ENCODE results near the gene TSHZ3. TPM values are rescaled to one million over a fixed set of nuclear protein-coding genes. Genes with fewer than 3 reads are reported as not detected.

The TSHZ3 gene
- total RNA-seq, 1 experiment from 2014 or later = 0.05 TPM

- CTCF ChIA-PET = no interaction called here
- Histone ChIP-seq H3K79me2 (ENCODE audit: insufficient read depth, low read length) (no peaks in the 10 kb centered on the region), H2AFZ (ENCODE audit: low read depth, low read length, poor library complexity, severe bottlenecking) (no peak overlapping the region), H3K27ac (ENCODE audit: low read depth, low read length) (no peak overlapping the region), H3K27me3 (ENCODE audit: insufficient read depth, low read length) (no peaks in the 10 kb centered on the region), H3K36me3 (ENCODE audit: control insufficient read depth in 1 of 2, insufficient read depth in 2 of 2, low read length in 2 of 2) (no peaks in the 10 kb centered on the region), H3K9me2 (ENCODE audit: insufficient read depth) (no peaks in the 10 kb centered on the region), H3K4me1 (ENCODE audit: control insufficient read depth in 1 of 2, insufficient read depth in 2 of 2, low read length in 2 of 2) (no peaks in the 10 kb centered on the region), H3K4me2 (ENCODE audit: low read length) (no peak overlapping the region), H4K20me1 (ENCODE audit: insufficient read depth) (no peaks in the 10 kb centered on the region), H3K9me3 (ENCODE audit: control insufficient read depth in 1 of 2, insufficient read depth in 1 of 2, low read depth in 1 of 2, low read length in 2 of 2) (peaks cover 6 to 17% of the 10 kb centered on the region in 2 experiments; a peak in 2 of 4 replicates), H3K4me3 (replicated peaks in 1 of 2; ENCODE audit: low read depth in 1 of 2, low read length in 2 of 2) (no peak overlapping the region), H3K9ac (ENCODE audit: low read length) (no peak overlapping the region)
- POLR2A ChIA-PET = no interaction called here
- ATAC-seq (no peak), DNase-seq (ENCODE audit: low read depth, low spot score) (no peak)
- intact Hi-C loops (cut with micrococcal nuclease) = no loop called here
- RAD21 ChIA-PET (ENCODE audit: low non-redundant PET in 1 of 2, low total read pairs in 2 of 2, uncharacterized antibody in 2 of 2, unreplicated experiment in 2 of 2) = no interaction called here
- no TSS peak for BruUV-seq (replicated peaks)
- TF ChIP-seq EGR1 (IDR thresholded peaks at IDR 0.05; ENCODE audit: low read depth) (no peak), CTCF (IDR thresholded peaks at IDR 0.05 in 2 of 3, conservative IDR thresholded peaks at IDR 0.05 in 1 of 3; ENCODE audit: borderline replicate concordance in 1 of 3, insufficient read depth in 1 of 3, low read depth in 2 of 3, low read length in 2 of 3) (no peak), ZBTB33 (IDR thresholded peaks at IDR 0.05; ENCODE audit: extremely low read depth, insufficient replicate concordance, low read length) (no peak), POLR2A (IDR thresholded peaks at IDR 0.05; ENCODE audit: borderline replicate concordance, extremely low read depth, insufficient read depth, insufficient read length) (no peak), SP1 (IDR thresholded peaks at IDR 0.05; ENCODE audit: low read depth) (no peak), CBX3 (IDR thresholded peaks at IDR 0.05; ENCODE audit: low read depth) (no peak), MAX (IDR thresholded peaks at IDR 0.05) (no peak), REST (IDR thresholded peaks at IDR 0.05; ENCODE audit: low read depth) (no peak), YY1 (IDR thresholded peaks at IDR 0.05; ENCODE audit: extremely low read depth, insufficient replicate concordance, low read depth, low read length) (no peak), RAD21 (IDR thresholded peaks at IDR 0.05; ENCODE audit: low read depth) (no peak), TCF7L2 (IDR thresholded peaks at IDR 0.05; ENCODE audit: borderline replicate concordance, extremely low read depth, insufficient read depth, insufficient read length) (no peak), EZH2 (IDR thresholded peaks at IDR 0.05) (no peak), ELF1 (IDR thresholded peaks at IDR 0.05; ENCODE audit: borderline replicate concordance, low read depth) (no peak)
Observed at GRCh38 chr19:31344403-31344802, 4.8 kb downstream of the TSHZ3 start.

Data from HCT116 (cell line).